ENCODE measurements around the gene DOCK2.

DNA sequence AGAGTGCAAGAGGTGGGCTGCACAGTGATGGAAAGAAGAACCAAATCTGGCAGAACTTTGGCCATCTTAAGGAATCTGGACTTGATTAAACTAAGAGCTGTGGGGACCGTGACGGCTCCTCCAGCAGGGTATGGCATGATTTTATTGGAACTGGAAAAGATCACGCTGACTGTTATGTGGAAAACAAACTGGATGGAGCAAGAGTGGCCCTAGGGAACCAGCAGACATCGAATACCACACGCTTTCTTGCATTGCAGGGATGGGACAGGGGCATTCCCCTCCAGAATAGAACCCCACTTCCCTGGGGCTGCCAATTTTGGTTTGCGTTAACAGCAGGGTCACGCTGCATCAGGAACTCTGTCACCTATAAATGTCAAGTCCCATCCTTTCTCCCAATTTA, 304.5 kb downstream of the DOCK2 start:
- TF ChIP-seq JUN (IDR thresholded peaks at IDR 0.05; ENCODE audit: borderline replicate concordance, insufficient read depth, insufficient read length, low read depth): no peak
- TF ChIP-seq, protein P1, sequence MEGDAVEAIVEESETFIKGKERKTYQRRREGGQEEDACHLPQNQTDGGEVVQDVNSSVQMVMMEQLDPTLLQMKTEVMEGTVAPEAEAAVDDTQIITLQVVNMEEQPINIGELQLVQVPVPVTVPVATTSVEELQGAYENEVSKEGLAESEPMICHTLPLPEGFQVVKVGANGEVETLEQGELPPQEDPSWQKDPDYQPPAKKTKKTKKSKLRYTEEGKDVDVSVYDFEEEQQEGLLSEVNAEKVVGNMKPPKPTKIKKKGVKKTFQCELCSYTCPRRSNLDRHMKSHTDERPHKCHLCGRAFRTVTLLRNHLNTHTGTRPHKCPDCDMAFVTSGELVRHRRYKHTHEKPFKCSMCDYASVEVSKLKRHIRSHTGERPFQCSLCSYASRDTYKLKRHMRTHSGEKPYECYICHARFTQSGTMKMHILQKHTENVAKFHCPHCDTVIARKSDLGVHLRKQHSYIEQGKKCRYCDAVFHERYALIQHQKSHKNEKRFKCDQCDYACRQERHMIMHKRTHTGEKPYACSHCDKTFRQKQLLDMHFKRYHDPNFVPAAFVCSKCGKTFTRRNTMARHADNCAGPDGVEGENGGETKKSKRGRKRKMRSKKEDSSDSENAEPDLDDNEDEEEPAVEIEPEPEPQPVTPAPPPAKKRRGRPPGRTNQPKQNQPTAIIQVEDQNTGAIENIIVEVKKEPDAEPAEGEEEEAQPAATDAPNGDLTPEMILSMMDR (IDR thresholded peaks at IDR 0.05; ENCODE audit: extremely low read depth in 1 of 2, insufficient read depth in 1 of 2, low read depth in 1 of 2, low read length in 2 of 2): no peak
- no peak for TF ChIP-seq EZH2 (IDR thresholded peaks at IDR 0.05; ENCODE audit: borderline replicate concordance, low read depth, low read length, severe bottlenecking)
- TF ChIP-seq POLR2A (IDR thresholded peaks at IDR 0.05; ENCODE audit: low read depth, low read length): no peak
- TF ChIP-seq, protein P2, sequence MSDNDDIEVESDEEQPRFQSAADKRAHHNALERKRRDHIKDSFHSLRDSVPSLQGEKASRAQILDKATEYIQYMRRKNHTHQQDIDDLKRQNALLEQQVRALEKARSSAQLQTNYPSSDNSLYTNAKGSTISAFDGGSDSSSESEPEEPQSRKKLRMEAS (IDR thresholded peaks at IDR 0.05; ENCODE audit: insufficient read depth, insufficient read length): no peak
- no peak for TF ChIP-seq MYC (IDR thresholded peaks at IDR 0.05; ENCODE audit: low read depth, low read length)
- TF ChIP-seq GATA2 (IDR thresholded peaks at IDR 0.05; ENCODE audit: insufficient read depth, insufficient read length, low read depth, low read length): no peak
- TF ChIP-seq POLR2AphosphoS5 (IDR thresholded peaks at IDR 0.05; ENCODE audit: insufficient read depth, low read depth, low read length): no peak
